A549 (cell line): Measurements from ENCODE around the gene FIGN. TPM values are rescaled to one million over a fixed set of nuclear protein-coding genes. Genes with fewer than 3 reads are reported as not detected.

ENCODE experiments used
- ATAC-seq, 2 experiments: fragments of 200-7000 bp in 1 of 2; fragments of >200 bp in 1 of 2; cut with Nextera tagmentation in 1 of 2; cut with Tn5 transposase in 1 of 2; 3 replicates each; pipeline versions ENCODE4 v1.8.0 to v1.9.1; 2018 to 2020; ENCODE audit warnings: mild to moderate bottlenecking in 1 of 2, moderate library complexity in 1 of 2
- CTCF ChIA-PET: fragments of 300-600 bp; sonication (Branson Sonifier 250); formaldehyde crosslinking; extraction: SDS; loops from one replicate; lab custom pipeline; 2021; ENCODE audit warnings: antibody characterized with exemption, inconsistent platforms; lab: Yijun Ruan, JAX
- POLR2A ChIA-PET: fragments of 350-600 bp; formaldehyde crosslinking; extraction: SDS; loops from one replicate; lab custom pipeline; 2021; ENCODE audit warnings: antibody characterized with exemption, inconsistent platforms; lab: Yijun Ruan, JAX
- DNase-seq, 2 experiments: peaks; one replicate each; pipeline versions ENCODE4 v3.0.0 to v3.0.0-alpha.2; 2011 to 2016; ENCODE audit warnings: low read depth in 1 of 2, low spot score in 1 of 2
- FAIRE-seq: peaks from 2 replicates; lab custom pipeline; 2011; peaks lifted over from hg19 to GRCh38; lab: Jason Lieb, UNC
- H3K27ac ChIP-seq, 2 experiments: fragments of >200 bp; sonication (Bioruptor Twin); formaldehyde crosslinking; 3 replicates each; pipeline ENCODE4 v1.5.1; 2016 to 2017
- H3K4me1 ChIP-seq: fragments of >200 bp; sonication (Bioruptor Twin); formaldehyde crosslinking; 3 replicates; pipeline ENCODE4 v1.6.1; 2016
- H3K4me2 ChIP-seq: fragments of >200 bp; sonication (Bioruptor Twin); formaldehyde crosslinking; 3 replicates; pipeline ENCODE4 v1.6.1; 2016
- H3K4me3 ChIP-seq: fragments of >200 bp; sonication (Bioruptor Twin); formaldehyde crosslinking; 3 replicates; pipeline ENCODE4 v1.5.1; 2016
- H3K9me3 ChIP-seq: fragments of >200 bp; sonication (Bioruptor Twin); formaldehyde crosslinking; 3 replicates; pipeline ENCODE4 v1.6.1; 2016
- ATOH8 ChIP-seq: fragments of 250-450 bp; sonication (Bioruptor Pico); IDR thresholded peaks from 2 replicates; pipeline ENCODE4 v1.5.0; 2020; ENCODE audit warnings: low read depth, mild to moderate bottlenecking, moderate library complexity
- BCL3 ChIP-seq: fragments of >200 bp; sonication (Bioruptor Twin); formaldehyde crosslinking; IDR thresholded peaks from 3 replicates; pipeline ENCODE4 v1.6.1; 2016
- CBX8 ChIP-seq: fragments of 200-600 bp; sonication (generic); IDR thresholded peaks from 2 replicates; pipeline ENCODE4 v1.6.1; 2016
- CEBPB ChIP-seq, 2 experiments: fragments of >200 bp in 1 of 2; sonication (Bioruptor Twin) in 1 of 2; formaldehyde crosslinking in 1 of 2; IDR thresholded peaks; 2 replicates each; pipeline ENCODE4 v1.6.1; 2012 to 2016
- EHF ChIP-seq: fragments of 250-450 bp; sonication (Bioruptor Pico); IDR thresholded peaks from 2 replicates; pipeline ENCODE4 v1.5.0; 2020; ENCODE audit warnings: mild to moderate bottlenecking
- EHMT2 ChIP-seq: fragments of 200-600 bp; sonication (generic); IDR thresholded peaks from 2 replicates; pipeline ENCODE4 v1.6.1; 2016; ENCODE audit warnings: antibody characterized with exemption, low read depth, mild to moderate bottlenecking, moderate library complexity
- ELK1 ChIP-seq: fragments of 150-350 bp; IDR thresholded peaks from 2 replicates; pipeline ENCODE4 v1.6.1; 2014; ENCODE audit warnings: low read depth, mild to moderate bottlenecking, low read length
- ESRRA ChIP-seq: fragments of 150-350 bp; IDR thresholded peaks from 2 replicates; pipeline ENCODE4 v1.6.1; 2014; ENCODE audit warnings: mild to moderate bottlenecking, low read length, borderline replicate concordance
- FOSL2 ChIP-seq, 2 experiments: fragments of 450-650 bp in 1 of 2; fragments of >200 bp in 1 of 2; sonication (Bioruptor Twin) in 1 of 2; formaldehyde crosslinking; IDR thresholded peaks; 2 replicates each; pipeline versions ENCODE4 v1.5.0 to v1.6.1; 2016 to 2020; ENCODE audit warnings: mild to moderate bottlenecking in 1 of 2, moderate library complexity in 1 of 2
- FOXS1 ChIP-seq: fragments of 250-450 bp; sonication (Bioruptor Pico); IDR thresholded peaks from 2 replicates; pipeline ENCODE4 v1.5.0; 2020; ENCODE audit warnings: mild to moderate bottlenecking, moderate library complexity
- HOXB13 ChIP-seq: fragments of 250-450 bp; sonication (Bioruptor Pico); IDR thresholded peaks from 2 replicates; pipeline ENCODE4 v1.5.0; 2020; ENCODE audit warnings: low read depth, mild to moderate bottlenecking, moderate library complexity
- NFE2L2 ChIP-seq: fragments of 150-350 bp; conservative IDR thresholded peaks from 2 replicates; pipeline ENCODE4 v1.6.1; 2014; ENCODE audit warnings: low read length
- PBX3 ChIP-seq: IDR thresholded peaks from 2 replicates; pipeline ENCODE4 v1.6.1; 2012
- POLR2AphosphoS2 ChIP-seq: conservative IDR thresholded peaks from 2 replicates; pipeline ENCODE4 v1.6.1; 2012; ENCODE audit warnings: low read length, improper control_type of control experiment, inconsistent platforms
- RAD21 ChIP-seq, 2 experiments: fragments of >200 bp in 1 of 2; sonication (Bioruptor Twin) in 1 of 2; formaldehyde crosslinking in 1 of 2; IDR thresholded peaks in 1 of 2; conservative IDR thresholded peaks in 1 of 2; 2 replicates in 1 of 2; 3 replicates in 1 of 2; pipeline ENCODE4 v1.6.1; 2012 to 2018; ENCODE audit warnings: inconsistent platforms in 1 of 2
- RFX5 ChIP-seq: fragments of 450-650 bp; IDR thresholded peaks from 2 replicates; pipeline ENCODE4 v1.7.1; 2014; ENCODE audit warnings: antibody characterized with exemption, mild to moderate bottlenecking, moderate library complexity
- SREBF2 ChIP-seq: fragments of 450-650 bp; IDR thresholded peaks from 2 replicates; pipeline ENCODE4 v1.6.1; 2014; ENCODE audit warnings: mild to moderate bottlenecking, moderate library complexity
- ZSCAN20 ChIP-seq: fragments of 250-450 bp; sonication (Bioruptor Pico); IDR thresholded peaks from 2 replicates; pipeline ENCODE4 v1.8.0; 2022; ENCODE audit warnings: mild to moderate bottlenecking, moderate library complexity
- WGBS: methylation state at CpG from one replicate; pipeline ENCODE4 v1.1.6; 2017; ENCODE audit errors: missing lambda C conversion rate; 5-methylcytosine and 5-hydroxymethylcytosine counted together
- polyA plus RNA-seq, 4 experiments: library from polyadenylated mRNA; depleted of rRNA in 3 of 4; stranded (reverse); fragments of >200 nt; fragmentation: RNase III in 1 of 4; extraction: RNeasy Plus Mini Kit Qiagen cat#74134 plus additional on column Dnase treatment in 1 of 4; gene quantifications; 2 replicates in 3 of 4; 3 replicates in 1 of 4; pipeline ENCODE4 v1.2.3, GENCODE V29; 2011 to 2017
- TF ChIP-seq, protein P1 (sequence below): fragments of 200-600 bp; sonication (generic); IDR thresholded peaks from 2 replicates; pipeline ENCODE4 v1.6.1; 2016; ENCODE audit warnings: antibody characterized with exemption, mild to moderate bottlenecking, moderate library complexity

The FIGN gene
- polyA plus RNA-seq, 2 of the 4 experiments (the other 2 are of a cell fraction), result 1.9 to 3.8 TPM

- TF ChIP-seq PBX3, result no peak
- no peak for TF ChIP-seq ELK1
- no peak for TF ChIP-seq ATOH8 (CRISPR knock-in tag)
- no peak for TF ChIP-seq RAD21 (conservative IDR thresholded peaks at IDR 0.05 in 1 of 2, IDR thresholded peaks at IDR 0.05 in 1 of 2)
- no peak for TF ChIP-seq CEBPB (IDR thresholded peaks at IDR 0.05)
These were observed 5.6 kb upstream of the FIGN start (continued) for GRCh38 chr2:163741435-163741834.

DNA sequence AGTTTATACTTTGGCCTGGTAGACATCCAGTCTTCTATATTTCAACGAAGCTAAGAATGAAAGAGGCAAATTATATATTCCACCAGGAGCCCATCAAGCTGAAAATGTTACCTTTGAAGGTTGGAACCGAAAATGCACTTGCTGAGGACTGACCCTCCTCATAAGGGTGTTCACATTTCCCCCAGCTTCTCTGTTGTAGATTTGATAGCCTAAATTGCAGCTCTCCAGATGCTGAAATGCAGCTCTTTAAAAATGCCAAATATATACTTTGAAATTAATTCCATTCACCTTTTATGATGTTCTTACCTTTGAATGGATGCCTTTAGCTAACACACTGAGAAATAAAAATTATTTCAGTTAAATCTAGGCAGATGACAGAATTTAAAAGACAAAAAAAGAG, 1.8 kb upstream of the FIGN start:
- ATAC-seq (no peak), FAIRE-seq (no peak), DNase-seq (no peak)
- Histone ChIP-seq H3K4me1 (peaks cover 25% of the 10 kb centered on the region), H3K4me2 (peak overlapping the region; percentile 88; the same call in 2 of the 3 replicates), H3K4me3 (no peak overlapping the region), H3K9me3 (no peaks in the 10 kb centered on the region), H3K27ac (no peak overlapping the region; a peak in 1 of 6 replicates)
- ChIA-PET POLR2A (no interaction called here), CTCF (interaction anchor here (0.7 kb wide), 1 partner anchor 391 kb away, joined by 3 read pairs; no protein-coding TSS in a partner anchor)
- TF ChIP-seq, protein P1, sequence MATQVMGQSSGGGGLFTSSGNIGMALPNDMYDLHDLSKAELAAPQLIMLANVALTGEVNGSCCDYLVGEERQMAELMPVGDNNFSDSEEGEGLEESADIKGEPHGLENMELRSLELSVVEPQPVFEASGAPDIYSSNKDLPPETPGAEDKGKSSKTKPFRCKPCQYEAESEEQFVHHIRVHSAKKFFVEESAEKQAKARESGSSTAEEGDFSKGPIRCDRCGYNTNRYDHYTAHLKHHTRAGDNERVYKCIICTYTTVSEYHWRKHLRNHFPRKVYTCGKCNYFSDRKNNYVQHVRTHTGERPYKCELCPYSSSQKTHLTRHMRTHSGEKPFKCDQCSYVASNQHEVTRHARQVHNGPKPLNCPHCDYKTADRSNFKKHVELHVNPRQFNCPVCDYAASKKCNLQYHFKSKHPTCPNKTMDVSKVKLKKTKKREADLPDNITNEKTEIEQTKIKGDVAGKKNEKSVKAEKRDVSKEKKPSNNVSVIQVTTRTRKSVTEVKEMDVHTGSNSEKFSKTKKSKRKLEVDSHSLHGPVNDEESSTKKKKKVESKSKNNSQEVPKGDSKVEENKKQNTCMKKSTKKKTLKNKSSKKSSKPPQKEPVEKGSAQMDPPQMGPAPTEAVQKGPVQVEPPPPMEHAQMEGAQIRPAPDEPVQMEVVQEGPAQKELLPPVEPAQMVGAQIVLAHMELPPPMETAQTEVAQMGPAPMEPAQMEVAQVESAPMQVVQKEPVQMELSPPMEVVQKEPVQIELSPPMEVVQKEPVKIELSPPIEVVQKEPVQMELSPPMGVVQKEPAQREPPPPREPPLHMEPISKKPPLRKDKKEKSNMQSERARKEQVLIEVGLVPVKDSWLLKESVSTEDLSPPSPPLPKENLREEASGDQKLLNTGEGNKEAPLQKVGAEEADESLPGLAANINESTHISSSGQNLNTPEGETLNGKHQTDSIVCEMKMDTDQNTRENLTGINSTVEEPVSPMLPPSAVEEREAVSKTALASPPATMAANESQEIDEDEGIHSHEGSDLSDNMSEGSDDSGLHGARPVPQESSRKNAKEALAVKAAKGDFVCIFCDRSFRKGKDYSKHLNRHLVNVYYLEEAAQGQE, result peak; percentile 54; the same call in 1 of the 2 replicates
- no peak for TF ChIP-seq RFX5
- WGBS, result 86% methylated on average over 2 of the region's 2 CpGs

GRCh38 chr2:163737190-163737439, 1.3 kb upstream of the FIGN start:
- peak overlapping the region; percentile 72 for H3K4me3 ChIP-seq
- FAIRE-seq, result no peak

More at GRCh38 chr2:163737190-163737439, 1.3 kb upstream of the FIGN start:
- POLR2A ChIA-PET, result no interaction called here
- H3K4me2 ChIP-seq, result peak overlapping the region; percentile 88
- TF ChIP-seq BCL3, result no peak
- TF ChIP-seq NFE2L2, result no peak
- no peak for TF ChIP-seq ZSCAN20
- TF ChIP-seq CBX8, result no peak
- TF ChIP-seq POLR2AphosphoS2, result no peak
- TF ChIP-seq HOXB13 (CRISPR knock-in tag), result no peak
- no peak for TF ChIP-seq EHF (CRISPR knock-in tag)
- no peak for TF ChIP-seq ESRRA
- TF ChIP-seq SREBF2, result no peak
- TF ChIP-seq FOSL2 (IDR thresholded peaks at IDR 0.05), result no peak
- TF ChIP-seq FOSL2 (CRISPR knock-in tag; IDR thresholded peaks at IDR 0.05), result no peak
- TF ChIP-seq FOXS1 (CRISPR knock-in tag), result no peak
- TF ChIP-seq EHMT2, result no peak
- H3K9me3 ChIP-seq, result no peaks in the 10 kb centered on the region
- peaks cover 29% of the 10 kb centered on the region for H3K4me1 ChIP-seq
- DNase-seq (no peak), ATAC-seq (no peak)
- peak overlapping the region; percentile 93 to 99 for H3K27ac ChIP-seq
- 59% methylated on average over 5 of the region's 5 CpGs for WGBS
- CTCF ChIA-PET, result no interaction called here
